K562 (cell line): ENCODE data around the gene AQP11. TPM values are rescaled to one million over a fixed set of nuclear protein-coding genes. Genes with fewer than 3 reads are reported as not detected.

Source experiments
- ATAC-seq: fragments of 200-7000 bp; cut with Tn5 transposase; 3 replicates; pipeline ENCODE4 v1.9.1; 2020; ENCODE audit warnings: moderate library complexity
- BruUV-seq: library from RNA; stranded (reverse); fragments of 400-500 nt; replicated peaks from 2 replicates; lab custom pipeline; 2021; lab: Mats Ljungman, UMichigan
- CTCF ChIA-PET: fragments of 300-600 bp; formaldehyde crosslinking; extraction: SDS; loops from one replicate; lab custom pipeline; 2021; ENCODE audit warnings: low intra/inter-chr PET ratio; lab: Yijun Ruan, JAX
- POLR2A ChIA-PET: fragments of 300-600, 350-650 bp; sonication (Branson Sonifier 250); formaldehyde crosslinking; extraction: SDS; loops from one replicate; lab custom pipeline; 2021; ENCODE audit warnings: antibody characterized with exemption, inconsistent platforms; lab: Yijun Ruan, JAX
- DNase-seq, 4 experiments: peaks; one replicate each; pipeline versions ENCODE4 v3.0.0 to v3.0.0-alpha.2; 2011 to 2018; ENCODE audit warnings: low spot score in 3 of 4, mixed read lengths in 3 of 4; ENCODE audit errors: extremely low read depth in 1 of 4
- FAIRE-seq: peaks from 2 replicates; lab custom pipeline; 2011; peaks lifted over from hg19 to GRCh38; lab: Jason Lieb, UNC
- H2AFZ ChIP-seq: 2 replicates; pipeline ENCODE4 v1.6.0; 2011; ENCODE audit warnings: low read depth, low read length, control low read depth, inconsistent platforms
- H3K27ac ChIP-seq: fragments of 200-600 bp; 3 replicates; pipeline ENCODE4 v1.8.0; 2011; ENCODE audit warnings: low read depth, mild to moderate bottlenecking, control low read depth, inconsistent platforms, low read length, moderate library complexity, mixed read lengths; ENCODE audit errors: extremely low read depth
- H3K27me3 ChIP-seq, 2 experiments: fragments of 300-600 bp in 1 of 2; 2 replicates in 1 of 2; 3 replicates in 1 of 2; pipeline versions ENCODE4 v1.6.0 to v1.8.0; 2011; ENCODE audit warnings: inconsistent platforms in 2 of 2, low read length in 2 of 2, mild to moderate bottlenecking in 1 of 2, mixed read lengths in 1 of 2, moderate library complexity in 1 of 2; ENCODE audit not compliant: control insufficient read depth in 2 of 2, insufficient read depth in 2 of 2
- H3K36me3 ChIP-seq: fragments of 300-600 bp; 3 replicates; pipeline ENCODE4 v1.8.0; 2011; ENCODE audit warnings: mild to moderate bottlenecking, low read length, inconsistent platforms; ENCODE audit not compliant: control insufficient read depth, insufficient read depth
- H3K4me1 ChIP-seq, 2 experiments: fragments of 200-600 bp in 1 of 2; replicated peaks in 1 of 2; 2 replicates in 1 of 2; 3 replicates in 1 of 2; pipeline versions ENCODE4 v1.5.1 to v1.8.0; 2011; ENCODE audit warnings: inconsistent platforms in 2 of 2, low read length in 2 of 2, mild to moderate bottlenecking in 1 of 2, mixed read lengths in 1 of 2, moderate library complexity in 1 of 2; ENCODE audit not compliant: control insufficient read depth in 2 of 2, insufficient read depth in 2 of 2
- H3K4me2 ChIP-seq: 2 replicates; pipeline ENCODE4 v1.6.1; 2011; ENCODE audit warnings: low read length, control low read depth, inconsistent platforms, mixed read lengths; ENCODE audit not compliant: insufficient read depth
- H3K4me3 ChIP-seq: fragments of 200-600 bp; sonication (generic), shearing (Covaris generic); 2 replicates; pipeline ENCODE4 v1.5.1; 2016; ENCODE audit warnings: control low read depth, inconsistent platforms
- H3K79me2 ChIP-seq: fragments of 200-600 bp; 3 replicates; pipeline ENCODE4 v1.8.0; 2011; ENCODE audit warnings: low read length, inconsistent platforms; ENCODE audit not compliant: control insufficient read depth, insufficient read depth
- H3K9ac ChIP-seq, 2 experiments: 2 replicates each; pipeline versions ENCODE4 v1.6.0 to v1.6.1; 2011; ENCODE audit warnings: low read depth in 2 of 2, low read length in 2 of 2, control low read depth in 1 of 2, inconsistent platforms in 1 of 2, mild to moderate bottlenecking in 1 of 2, mixed read lengths in 1 of 2; ENCODE audit not compliant: insufficient read depth in 1 of 2
- H3K9me1 ChIP-seq: one replicate; pipeline ENCODE4 v1.6.0; 2011; ENCODE audit warnings: inconsistent platforms, mild to moderate bottlenecking, low read length, moderate library complexity; ENCODE audit not compliant: control insufficient read depth, insufficient read depth
- H3K9me3 ChIP-seq: replicated peaks from 2 replicates; pipeline ENCODE4 v1.5.1; 2011; ENCODE audit warnings: low read depth, low read length, inconsistent platforms; ENCODE audit not compliant: control insufficient read depth, insufficient read depth
- H4K20me1 ChIP-seq: replicated peaks from 2 replicates; pipeline ENCODE4 v1.6.1; 2011; ENCODE audit warnings: low read length, inconsistent platforms, mixed read lengths; ENCODE audit not compliant: control insufficient read depth, insufficient read depth
- E2F8 ChIP-seq: fragments of 450-650 bp; IDR thresholded peaks from 2 replicates; pipeline ENCODE4 v1.7.1; 2018; ENCODE audit warnings: mild to moderate bottlenecking, low read depth; ENCODE audit not compliant: partially characterized antibody
- ESRRB ChIP-seq: fragments of 250-450 bp; sonication (Bioruptor Pico); IDR thresholded peaks from 2 replicates; pipeline ENCODE4 v1.5.0; 2020; ENCODE audit warnings: mild to moderate bottlenecking, moderate library complexity, borderline replicate concordance
- ETV6 ChIP-seq, 3 experiments: fragments of 150-350 bp in 1 of 3; sonication (generic) in 1 of 3; formaldehyde crosslinking in 1 of 3; IDR thresholded peaks; 2 replicates each; pipeline versions ENCODE4 v1.6.1 to v1.8.0; 2014 to 2022; ENCODE audit warnings: borderline replicate concordance in 2 of 3, low read depth in 2 of 3, antibody characterized with exemption in 1 of 3, low read length in 1 of 3, mild to moderate bottlenecking in 1 of 3, missing genetic modification reagents in 1 of 3
- GABPB1 ChIP-seq: sonication (generic); formaldehyde crosslinking; IDR thresholded peaks from 2 replicates; pipeline ENCODE4 v1.8.0; 2022; ENCODE audit warnings: mild to moderate bottlenecking, missing genetic modification reagents
- HINFP ChIP-seq: fragments of 450-650 bp; conservative IDR thresholded peaks from 2 replicates; pipeline ENCODE4 v1.6.1; 2016; ENCODE audit warnings: missing genetic modification characterization, low read depth, mild to moderate bottlenecking, control low read depth, missing compliant biosample characterization
- IRF1 ChIP-seq: sonication (generic); formaldehyde crosslinking; IDR thresholded peaks from 2 replicates; pipeline ENCODE4 v1.8.0; 2022; ENCODE audit warnings: missing genetic modification reagents, mild to moderate bottlenecking, borderline replicate concordance
- RBM25 ChIP-seq: fragments of 200-400 bp; formaldehyde crosslinking; IDR thresholded peaks from 2 replicates; pipeline ENCODE4 v1.6.1; 2018; ENCODE audit warnings: low read length, low read depth, moderate library complexity; ENCODE audit not compliant: severe bottlenecking
- SMAD4 ChIP-seq: fragments of 250-450 bp; sonication (Bioruptor Pico); conservative IDR thresholded peaks from 2 replicates; pipeline ENCODE4 v1.8.0; 2021; ENCODE audit warnings: inconsistent platforms, mild to moderate bottlenecking, moderate library complexity
- SMARCA4 ChIP-seq: fragments of 450-650 bp; IDR thresholded peaks from 2 replicates; pipeline ENCODE4 v1.6.1; 2016
- ZFP91 ChIP-seq: sonication (generic); formaldehyde crosslinking; IDR thresholded peaks from 2 replicates; pipeline ENCODE4 v1.8.0; 2022; ENCODE audit warnings: mild to moderate bottlenecking, missing genetic modification reagents
- ZNF197 ChIP-seq: fragments of 200-800 bp; sonication (Bioruptor generic); IDR thresholded peaks from 2 replicates; pipeline ENCODE4 v1.6.1; 2016; ENCODE audit warnings: low read depth, missing genetic modification characterization, missing compliant biosample characterization
- WGBS: fragments of 100-300 bp; shearing (Covaris generic); methylation state at CpG from one replicate; pipeline ENCODE4 v1.1.6; 2016; ENCODE audit warnings: low coverage, mixed read lengths; ENCODE audit not compliant: insufficient coverage; ENCODE audit errors: missing lambda C conversion rate; 5-methylcytosine and 5-hydroxymethylcytosine counted together
- in situ Hi-C: fragments of 300-500 bp; cut with MboI; formaldehyde crosslinking; loops from 4 replicates; pipeline ENCODE4 v1.15.0; 2018; ENCODE audit warnings: inconsistent platforms, mixed read lengths
- intact Hi-C: fragments of 100-400 bp; cut with micrococcal nuclease; formaldehyde crosslinking; loops from 2 replicates; pipeline ENCODE4 v1.14.2; 2022
- polyA plus RNA-seq, 8 experiments: library from polyadenylated mRNA; depleted of rRNA in 4 of 8; stranded (reverse) in 5 of 8; unstranded in 3 of 8; fragments of >200 nt; fragmentation: Nextera tagmentation in 2 of 8; fragmentation: Illumina TruSeq in 1 of 8; extraction: Ambion mirVana in 2 of 8; extraction: Trizol in 1 of 8; gene quantifications; 2 replicates each; pipeline versions ENCODE4 v1.2.1 to v1.2.3, GENCODE V29; 2011 to 2014; ENCODE audit warnings: inconsistent platforms in 1 of 8, missing spikeins in 1 of 8
- total RNA-seq, 7 experiments: library from RNA; depleted of rRNA in 6 of 7; stranded (reverse); fragments of >200 nt in 6 of 7; fragmentation: Illumina TruSeq in 2 of 7; extraction: Trizol in 2 of 7; gene quantifications; 2 replicates each; pipeline versions ENCODE4 v1.2.1 to v1.2.3, GENCODE V29; 2011 to 2021; ENCODE audit warnings: low replicate concordance in 1 of 7

Gene AQP11
- total and polyA plus RNA-seq, 9 of the 15 experiments (the other 6 are each of a cell fraction or from before 2014, with no cell fraction given): 0.09 to 1.0 (median 0.36) TPM

- H3K9me3 ChIP-seq: peaks cover 6% of the 10 kb centered on the region
- H3K27me3 ChIP-seq: no peaks in the 10 kb centered on the region
- peak within 1 kb of the TSS; percentile 95 for H3K9ac ChIP-seq
- peaks cover 30% of the 10 kb centered on the region for H3K36me3 ChIP-seq
- ChIA-PET CTCF (no interaction called here), POLR2A (interaction anchor here (0.5 to 1.4 kb wide), 7 partner anchors 8 to 1312 kb away, joined by 3 to 4 read pairs (median 3); no protein-coding TSS in a partner anchor)
- DNase-seq (peak; percentile 72 to 96 (median 78)), FAIRE-seq (peak; percentile 95), ATAC-seq (peak; percentile 96)
- H3K9me1 ChIP-seq: no peaks in the 10 kb centered on the region
- peaks cover 15 to 17% of the 10 kb centered on the region in 2 experiments for H3K4me1 ChIP-seq
- peak within 1 kb of the TSS; percentile 87 for H3K4me3 ChIP-seq
- WGBS: under 1% methylated on average over 41 of the region's 41 CpGs
- peak within 1 kb of the TSS; percentile 97 for H3K4me2 ChIP-seq
- in situ Hi-C loops: no loop called here
- H4K20me1 ChIP-seq: 0 out of 2 replicates have a peak, but pooled peaks cover 5% of the 10 kb centered on the region
- intact Hi-C loops: loop anchor here (2.0 kb wide), 1 partner anchor 183 kb away; the partner anchor contains the start of genes AAMDC and RSF1
- peak within 1 kb of the TSS; percentile 99 for H3K27ac ChIP-seq
- H3K79me2 ChIP-seq: peaks cover 53% of the 10 kb centered on the region
- peak within 1 kb of the TSS; percentile 96 for H2AFZ ChIP-seq
- BruUV-seq: TSS peak; percentile 99
- no peak for TF ChIP-seq ZFP91 (CRISPR knock-in tag)
- TF ChIP-seq ESRRB (CRISPR knock-in tag): no peak
- TF ChIP-seq GABPB1: peak; percentile 96
- TF ChIP-seq IRF1 (CRISPR knock-in tag): no peak
- TF ChIP-seq SMAD4 (CRISPR knock-in tag): peak; percentile 60
- no peak for TF ChIP-seq RBM25
- TF ChIP-seq HINFP: no peak
- no peak; the same call in 1 of the 2 replicates for TF ChIP-seq SMARCA4
- TF ChIP-seq ETV6 (IDR thresholded peaks at IDR 0.05; ENCODE audit: borderline replicate concordance in 1 of 2, low read depth in 2 of 2, low read length in 1 of 2): no peak
- TF ChIP-seq ETV6 (CRISPR knock-in tag; IDR thresholded peaks at IDR 0.05; ENCODE audit: borderline replicate concordance): no peak
- TF ChIP-seq E2F8: peak; percentile 85
- 0 out of 2 replicates have a peak, but pooled peaks have one; percentile 37 for TF ChIP-seq ZNF197 (CRISPR knock-in tag)
These were observed 47.8 kb downstream of the AQP11 start, which contains the start of gene CLNS1A for GRCh38 chr11:77637345-77638165. Gene CLNS1A, minus strand, starts transcription at chr11:77637794. Its CDS starts 80 bp downstream, at chr11:77637714.
